Measurements from ENCODE around the gene ARSI. TPM values are rescaled to one million over a fixed set of nuclear protein-coding genes. Genes with fewer than 3 reads are reported as not detected.
A peak's percentile ranks its signal among the peaks of the same experiment; 100 is the strongest.

Gene ARSI
- total and polyA plus RNA-seq, 2 of the 13 experiments (the other 11 are each of a cell fraction or from before 2014, with no cell fraction given) = 4.2 to 33.9 TPM

DNA sequence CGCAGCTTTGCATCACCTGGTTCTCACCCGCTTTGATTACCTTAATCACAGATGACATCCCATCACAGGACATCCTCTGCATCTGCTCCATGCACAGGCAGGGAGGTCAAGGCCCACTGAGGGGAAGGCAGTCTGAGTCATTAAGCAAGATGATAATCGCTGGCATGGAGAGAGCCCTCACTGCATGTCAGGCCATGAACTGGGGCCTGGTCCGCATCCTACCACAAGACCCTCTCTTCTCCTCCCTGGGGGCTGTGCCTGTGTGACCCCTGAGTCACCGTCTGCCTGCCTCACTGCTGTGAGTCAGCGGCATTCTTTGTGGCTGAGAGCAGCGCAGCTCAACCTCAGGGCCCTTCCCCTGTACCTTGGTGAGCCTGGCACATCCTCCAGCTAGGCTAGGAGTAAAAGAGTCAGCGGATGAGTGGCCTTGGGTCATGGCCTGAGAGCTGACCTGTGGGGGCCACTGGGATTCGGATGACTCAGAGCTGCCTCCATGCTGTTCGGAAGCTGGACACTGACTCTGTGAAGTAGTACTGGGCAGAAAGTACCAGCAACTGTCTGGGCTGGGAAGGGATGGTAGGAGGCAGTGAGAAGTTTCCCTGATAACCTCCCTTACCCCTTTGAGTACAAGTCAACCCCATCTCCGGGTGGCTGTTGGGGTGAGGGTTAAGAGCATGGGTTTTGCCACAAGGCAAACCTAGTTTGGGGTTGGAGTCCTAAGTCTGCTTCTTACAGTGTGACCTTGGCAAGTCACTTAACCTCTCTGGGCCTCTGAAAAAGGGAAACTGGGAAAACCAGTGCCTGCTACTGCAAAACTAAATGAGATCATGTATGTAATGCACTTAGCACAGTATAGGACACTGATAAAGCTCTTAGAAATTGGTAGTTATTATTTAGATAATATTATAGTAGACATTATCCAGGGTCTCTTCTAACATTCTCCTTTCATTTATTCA, 14.6 kb upstream of the ARSI start (continued):
- TF ChIP-seq ZBTB40 (IDR thresholded peaks at IDR 0.05) (no peak), ZBTB40 (CRISPR knock-in tag; IDR thresholded peaks at IDR 0.05) (no peak), CREBL2 (CRISPR knock-in tag; IDR thresholded peaks at IDR 0.05; ENCODE audit: borderline replicate concordance) (no peak), JARID2 (CRISPR knock-in tag; IDR thresholded peaks at IDR 0.05; ENCODE audit: insufficient replicate concordance) (no peak), NR2F2 (IDR thresholded peaks at IDR 0.05; ENCODE audit: borderline replicate concordance, low read depth) (peak; percentile 26; the same call in 1 of the 2 replicates), MAFF (IDR thresholded peaks at IDR 0.05; ENCODE audit: low read depth, low read length) (0 out of 2 replicates have a peak, but pooled peaks have one; percentile 6), ZNF383 (CRISPR knock-in tag; IDR thresholded peaks at IDR 0.05; ENCODE audit: borderline replicate concordance) (no peak), KDM5A (IDR thresholded peaks at IDR 0.05; ENCODE audit: borderline replicate concordance, low read length) (no peak), ZNF546 (CRISPR knock-in tag; conservative IDR thresholded peaks at IDR 0.05) (no peak), TFAP4 (IDR thresholded peaks at IDR 0.05; ENCODE audit: borderline replicate concordance, low read depth) (no peak)
- TF ChIP-seq, protein P1, sequence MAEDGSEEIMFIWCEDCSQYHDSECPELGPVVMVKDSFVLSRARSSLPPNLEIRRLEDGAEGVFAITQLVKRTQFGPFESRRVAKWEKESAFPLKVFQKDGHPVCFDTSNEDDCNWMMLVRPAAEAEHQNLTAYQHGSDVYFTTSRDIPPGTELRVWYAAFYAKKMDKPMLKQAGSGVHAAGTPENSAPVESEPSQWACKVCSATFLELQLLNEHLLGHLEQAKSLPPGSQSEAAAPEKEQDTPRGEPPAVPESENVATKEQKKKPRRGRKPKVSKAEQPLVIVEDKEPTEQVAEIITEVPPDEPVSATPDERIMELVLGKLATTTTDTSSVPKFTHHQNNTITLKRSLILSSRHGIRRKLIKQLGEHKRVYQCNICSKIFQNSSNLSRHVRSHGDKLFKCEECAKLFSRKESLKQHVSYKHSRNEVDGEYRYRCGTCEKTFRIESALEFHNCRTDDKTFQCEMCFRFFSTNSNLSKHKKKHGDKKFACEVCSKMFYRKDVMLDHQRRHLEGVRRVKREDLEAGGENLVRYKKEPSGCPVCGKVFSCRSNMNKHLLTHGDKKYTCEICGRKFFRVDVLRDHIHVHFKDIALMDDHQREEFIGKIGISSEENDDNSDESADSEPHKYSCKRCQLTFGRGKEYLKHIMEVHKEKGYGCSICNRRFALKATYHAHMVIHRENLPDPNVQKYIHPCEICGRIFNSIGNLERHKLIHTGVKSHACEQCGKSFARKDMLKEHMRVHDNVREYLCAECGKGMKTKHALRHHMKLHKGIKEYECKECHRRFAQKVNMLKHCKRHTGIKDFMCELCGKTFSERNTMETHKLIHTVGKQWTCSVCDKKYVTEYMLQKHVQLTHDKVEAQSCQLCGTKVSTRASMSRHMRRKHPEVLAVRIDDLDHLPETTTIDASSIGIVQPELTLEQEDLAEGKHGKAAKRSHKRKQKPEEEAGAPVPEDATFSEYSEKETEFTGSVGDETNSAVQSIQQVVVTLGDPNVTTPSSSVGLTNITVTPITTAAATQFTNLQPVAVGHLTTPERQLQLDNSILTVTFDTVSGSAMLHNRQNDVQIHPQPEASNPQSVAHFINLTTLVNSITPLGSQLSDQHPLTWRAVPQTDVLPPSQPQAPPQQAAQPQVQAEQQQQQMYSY (CRISPR knock-in tag; IDR thresholded peaks at IDR 0.05) = no peak
- TF ChIP-seq, protein P2, sequence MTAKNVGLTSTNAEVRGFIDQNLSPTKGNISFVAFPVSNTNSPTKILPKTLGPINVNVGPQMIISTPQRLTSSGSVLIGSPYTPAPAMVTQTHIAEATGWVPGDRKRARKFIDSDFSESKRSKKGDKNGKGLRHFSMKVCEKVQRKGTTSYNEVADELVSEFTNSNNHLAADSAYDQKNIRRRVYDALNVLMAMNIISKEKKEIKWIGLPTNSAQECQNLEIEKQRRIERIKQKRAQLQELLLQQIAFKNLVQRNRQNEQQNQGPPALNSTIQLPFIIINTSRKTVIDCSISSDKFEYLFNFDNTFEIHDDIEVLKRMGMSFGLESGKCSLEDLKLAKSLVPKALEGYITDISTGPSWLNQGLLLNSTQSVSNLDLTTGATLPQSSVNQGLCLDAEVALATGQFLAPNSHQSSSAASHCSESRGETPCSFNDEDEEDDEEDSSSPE (CRISPR knock-in tag; IDR thresholded peaks at IDR 0.05) = no peak
